Smooth muscle cell (in vitro differentiated cells): Measurements from ENCODE around the gene CELF1. TPM values are rescaled to one million over a fixed set of nuclear protein-coding genes. Genes with fewer than 3 reads are reported as not detected.
"Not testable (repeated sequence)": the region's sequence is repeated elsewhere in the genome, so short reads cannot be mapped to it uniquely, and the experiment has no call there.

Experiments used
- DNase-seq: peaks from one replicate; lab custom pipeline; 2025; ENCODE audit not compliant: unreplicated experiment; lab: John Stamatoyannopoulos, UW
- H2AFZ ChIP-seq: fragments of 200-600 bp; sonication (generic); 2 replicates; pipeline ENCODE4 v1.6.0; 2016; ENCODE audit warnings: antibody characterized with exemption, low read depth, mild to moderate bottlenecking
- H3F3A ChIP-seq: fragments of 200-600 bp; sonication (generic); 2 replicates; pipeline ENCODE4 v1.6.0; 2017; ENCODE audit warnings: antibody characterized with exemption, low read depth
- H3K27ac ChIP-seq: fragments of 200-600 bp; sonication (generic); 2 replicates; pipeline ENCODE4 v1.5.1; 2016; ENCODE audit warnings: low read depth, mild to moderate bottlenecking
- H3K27me3 ChIP-seq: fragments of 200-600 bp; sonication (generic); 2 replicates; pipeline ENCODE4 v1.6.1; 2016; ENCODE audit warnings: low read depth, mild to moderate bottlenecking
- H3K36me3 ChIP-seq: fragments of 200-600 bp; sonication (generic); 2 replicates; pipeline ENCODE4 v1.5.1; 2016; ENCODE audit warnings: low read depth
- H3K4me1 ChIP-seq: fragments of 200-600 bp; sonication (generic); 2 replicates; pipeline ENCODE4 v1.5.1; 2016; ENCODE audit warnings: low read depth
- H3K4me2 ChIP-seq: fragments of 200-600 bp; sonication (generic); 2 replicates; pipeline ENCODE4 v1.6.0; 2016; ENCODE audit warnings: mild to moderate bottlenecking
- H3K4me3 ChIP-seq: fragments of 200-600 bp; sonication (generic); 2 replicates; pipeline ENCODE4 v1.5.1; 2016; ENCODE audit warnings: mild to moderate bottlenecking
- H3K79me2 ChIP-seq: fragments of 200-600 bp; sonication (generic); 2 replicates; pipeline ENCODE4 v1.6.0; 2016; ENCODE audit warnings: low read depth, mild to moderate bottlenecking
- H3K9ac ChIP-seq: fragments of 200-600 bp; sonication (generic); 2 replicates; pipeline ENCODE4 v1.6.0; 2016; ENCODE audit warnings: low read depth
- H3K9me3 ChIP-seq: fragments of 200-600 bp; sonication (generic); replicated peaks from 2 replicates; pipeline ENCODE4 v1.5.1; 2016; ENCODE audit warnings: low read depth
- H4K20me1 ChIP-seq: fragments of 200-600 bp; sonication (generic); 2 replicates; pipeline ENCODE4 v1.6.0; 2016; ENCODE audit warnings: low read depth
- WGBS: methylation state at CpG from one replicate; pipeline ENCODE4 v1.1.7; 2016; ENCODE audit warnings: low lambda C conversion rate; 5-methylcytosine and 5-hydroxymethylcytosine counted together
- polyA plus RNA-seq: library from polyadenylated mRNA; unstranded; fragments of >200 nt; fragmentation: Nextera tagmentation; extraction: Ambion mirVana; gene quantifications from 2 replicates; pipeline ENCODE4 v1.2.1, GENCODE V29; 2016
- total RNA-seq: library from RNA; depleted of rRNA; stranded (reverse); fragments of >200 nt; gene quantifications from 2 replicates; pipeline ENCODE4 v1.2.3, GENCODE V29; 2014
- TF ChIP-seq, protein P1 (sequence below): fragments of 200-600 bp; sonication (generic); IDR thresholded peaks from 2 replicates; pipeline ENCODE4 v1.5.1; 2017; ENCODE audit warnings: borderline replicate concordance, mild to moderate bottlenecking, antibody characterized with exemption; ENCODE audit not compliant: insufficient read depth, poor library complexity, severe bottlenecking

Gene CELF1
- total and polyA plus RNA-seq, 2 experiments from 2014 or later = 42.5 to 64.8 TPM

DNA sequence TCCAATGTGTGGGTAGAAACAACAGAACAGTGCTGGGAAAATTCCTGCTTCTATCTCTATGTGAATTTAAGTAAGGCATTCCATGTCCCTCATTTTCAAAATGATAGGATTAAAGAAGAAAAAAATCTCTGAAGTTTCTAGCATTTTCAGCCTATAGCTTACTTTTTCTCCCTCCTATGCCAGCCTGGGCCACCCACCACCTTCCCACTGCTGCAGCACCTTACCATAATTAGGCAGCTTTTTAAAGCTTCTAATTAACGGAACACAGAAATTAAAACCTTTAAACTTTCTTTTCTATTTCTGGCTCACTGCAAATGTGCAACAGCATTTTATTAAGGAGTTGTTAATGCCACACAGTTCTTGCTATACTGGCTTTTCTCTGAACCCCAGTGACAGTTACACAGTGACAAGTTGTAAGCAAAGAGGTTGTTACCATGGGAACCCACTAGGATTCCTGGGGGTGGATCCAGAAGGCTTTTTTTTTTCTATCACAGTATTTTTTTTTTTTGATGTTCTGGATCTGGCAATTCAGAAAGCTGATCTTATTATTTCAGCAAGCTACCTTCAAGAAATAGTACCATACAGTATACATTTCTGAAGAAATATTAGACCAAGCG is 20.2 kb downstream of the CELF1 start:
- Histone ChIP-seq H3F3A (no peaks in the 10 kb centered on the region), H3K27ac (peak overlapping the region; percentile 40), H3K4me2 (peak overlapping the region; percentile 3), H3K4me3 (no peak overlapping the region), H3K79me2 (peaks cover 100% of the 10 kb centered on the region), H3K4me1 (peaks cover 8% of the 10 kb centered on the region), H2AFZ (no peak overlapping the region), H4K20me1 (peaks cover 100% of the 10 kb centered on the region), H3K36me3 (no peaks in the 10 kb centered on the region), H3K27me3 (no peaks in the 10 kb centered on the region), H3K9me3 (no peaks in the 10 kb centered on the region), H3K9ac (no peak overlapping the region)
- WGBS = 86% methylated on average over 2 of the region's 2 CpGs
- DNase-seq = no peak
- TF ChIP-seq, protein P1, sequence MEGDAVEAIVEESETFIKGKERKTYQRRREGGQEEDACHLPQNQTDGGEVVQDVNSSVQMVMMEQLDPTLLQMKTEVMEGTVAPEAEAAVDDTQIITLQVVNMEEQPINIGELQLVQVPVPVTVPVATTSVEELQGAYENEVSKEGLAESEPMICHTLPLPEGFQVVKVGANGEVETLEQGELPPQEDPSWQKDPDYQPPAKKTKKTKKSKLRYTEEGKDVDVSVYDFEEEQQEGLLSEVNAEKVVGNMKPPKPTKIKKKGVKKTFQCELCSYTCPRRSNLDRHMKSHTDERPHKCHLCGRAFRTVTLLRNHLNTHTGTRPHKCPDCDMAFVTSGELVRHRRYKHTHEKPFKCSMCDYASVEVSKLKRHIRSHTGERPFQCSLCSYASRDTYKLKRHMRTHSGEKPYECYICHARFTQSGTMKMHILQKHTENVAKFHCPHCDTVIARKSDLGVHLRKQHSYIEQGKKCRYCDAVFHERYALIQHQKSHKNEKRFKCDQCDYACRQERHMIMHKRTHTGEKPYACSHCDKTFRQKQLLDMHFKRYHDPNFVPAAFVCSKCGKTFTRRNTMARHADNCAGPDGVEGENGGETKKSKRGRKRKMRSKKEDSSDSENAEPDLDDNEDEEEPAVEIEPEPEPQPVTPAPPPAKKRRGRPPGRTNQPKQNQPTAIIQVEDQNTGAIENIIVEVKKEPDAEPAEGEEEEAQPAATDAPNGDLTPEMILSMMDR = no peak

DNA sequence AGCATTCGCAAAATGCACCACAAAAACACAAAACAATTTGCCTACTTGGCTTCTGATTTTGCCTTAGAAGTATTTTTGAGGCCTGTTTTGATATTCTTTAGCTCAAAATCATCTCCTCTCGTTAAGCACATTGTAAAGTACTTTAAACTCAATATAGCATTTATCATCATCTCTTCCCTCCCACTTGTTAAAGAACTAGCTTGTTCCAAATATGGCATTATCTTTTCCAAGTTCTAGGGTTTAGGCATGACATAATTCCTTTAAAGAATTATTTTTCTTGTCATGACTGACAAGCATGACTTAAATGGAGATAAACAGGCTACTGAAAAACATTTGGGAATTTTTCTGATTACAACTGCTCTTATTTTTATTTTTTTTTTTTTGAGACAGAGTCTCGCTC is 21.3 kb downstream of the CELF1 start:
- Histone ChIP-seq H3K4me2 (no peak overlapping the region), H3K9me3 (no peaks in the 10 kb centered on the region), H4K20me1 (peaks cover 100% of the 10 kb centered on the region), H3K27ac (peak overlapping the region; percentile 31), H3K27me3 (no peaks in the 10 kb centered on the region), H3K4me3 (no peak overlapping the region), H3K9ac (no peak overlapping the region), H3F3A (no peaks in the 10 kb centered on the region), H3K79me2 (peaks cover 100% of the 10 kb centered on the region), H2AFZ (no peak overlapping the region), H3K4me1 (peaks cover 8% of the 10 kb centered on the region), H3K36me3 (no peaks in the 10 kb centered on the region)
- TF ChIP-seq, protein P1 = no peak
- no peak for DNase-seq
- 74% methylated on average over 3 of the region's 3 CpGs for WGBS

DNA sequence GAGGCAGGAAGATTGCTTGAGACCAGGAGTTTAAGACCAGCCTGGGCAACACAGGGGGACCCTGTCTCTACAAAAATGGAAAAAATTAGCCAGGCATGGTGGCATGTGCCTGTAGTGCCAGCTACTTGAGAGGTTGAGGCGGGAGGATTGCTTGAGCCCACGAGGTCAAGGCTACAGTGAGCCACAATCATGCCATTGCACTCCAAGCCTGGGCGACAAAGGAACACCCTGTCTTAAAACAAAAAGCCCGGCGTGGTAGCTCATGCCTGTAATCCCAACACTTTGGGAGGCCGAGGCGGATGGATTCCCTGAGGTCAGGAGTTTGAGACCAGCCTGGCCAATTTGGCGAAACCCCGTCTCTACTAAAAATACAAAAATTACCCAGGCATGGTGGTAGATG is 22.2 kb downstream of the CELF1 start:
- not testable (repeated sequence) for H3K4me3 ChIP-seq, H3K36me3 ChIP-seq, H3K9ac ChIP-seq, H3K4me2 ChIP-seq, H3K27ac ChIP-seq, H3K9me3 ChIP-seq, H3K4me1 ChIP-seq, H3K27me3 ChIP-seq, H3F3A ChIP-seq, H2AFZ ChIP-seq, DNase-seq
- H3K79me2 ChIP-seq = peaks cover 100% of the 10 kb centered on the region
- WGBS = 98% methylated on average over 9 of the region's 9 CpGs
- H4K20me1 ChIP-seq = peaks cover 100% of the 10 kb centered on the region

DNA sequence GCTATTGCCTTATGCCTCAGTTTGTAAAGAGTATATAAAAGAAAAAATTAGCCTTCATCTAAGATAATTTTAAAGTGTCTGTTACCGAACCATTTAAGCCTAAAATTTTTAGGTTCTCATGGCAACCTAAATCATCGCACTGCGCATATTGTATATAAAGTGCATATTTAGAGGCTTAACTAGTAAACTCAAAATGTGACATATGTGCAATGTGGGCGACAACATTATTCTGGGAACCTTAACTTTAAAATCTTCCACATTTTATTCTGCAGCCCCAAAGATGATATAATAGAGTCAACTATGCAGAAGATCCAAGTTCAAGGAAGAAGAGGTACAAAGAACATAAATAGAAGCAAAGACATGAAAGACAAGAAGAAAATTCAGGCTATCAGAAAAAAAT is 23.0 kb downstream of the CELF1 start:
- H4K20me1 ChIP-seq = peaks cover 100% of the 10 kb centered on the region
- H2AFZ ChIP-seq = no peak overlapping the region
- DNase-seq = no peak
- H3K4me1 ChIP-seq = peaks cover 14% of the 10 kb centered on the region
- H3K4me3 ChIP-seq = no peak overlapping the region
- no peaks in the 10 kb centered on the region for H3K27me3 ChIP-seq
- H3K9me3 ChIP-seq = no peaks in the 10 kb centered on the region
- no peaks in the 10 kb centered on the region for H3K36me3 ChIP-seq
- peaks cover 8% of the 10 kb centered on the region for H3F3A ChIP-seq
- WGBS = 93% methylated on average over 4 of the region's 4 CpGs
- H3K27ac ChIP-seq = no peak overlapping the region
- peaks cover 100% of the 10 kb centered on the region for H3K79me2 ChIP-seq
- H3K4me2 ChIP-seq = no peak overlapping the region
- no peak overlapping the region for H3K9ac ChIP-seq
- TF ChIP-seq, protein P1 = no peak
